Breast epithelium (tissue), 3 donors: ENCODE results near the gene DKK3.

Source experiments
- POLR2A ChIP-seq: fragments of 450-650 bp; IDR thresholded peaks from one replicate; pipeline ENCODE4 v1.6.1; 2016; ENCODE audit warnings: antibody characterized with exemption, mild to moderate bottlenecking, moderate library complexity
- POLR2AphosphoS5 ChIP-seq, 3 donors: sonication (generic); formaldehyde crosslinking; IDR thresholded peaks; one replicate each; pipeline ENCODE4 v1.6.1; 2017; ENCODE audit warnings: antibody characterized with exemption in 3 of 3
- TF ChIP-seq, protein P1 (sequence below), 3 donors: fragments of 450-650 bp; IDR thresholded peaks; one replicate each; pipeline ENCODE4 v1.5.1; 2016 to 2017; ENCODE audit warnings: antibody characterized with exemption in 3 of 3, mild to moderate bottlenecking in 3 of 3, moderate library complexity in 3 of 3

DNA sequence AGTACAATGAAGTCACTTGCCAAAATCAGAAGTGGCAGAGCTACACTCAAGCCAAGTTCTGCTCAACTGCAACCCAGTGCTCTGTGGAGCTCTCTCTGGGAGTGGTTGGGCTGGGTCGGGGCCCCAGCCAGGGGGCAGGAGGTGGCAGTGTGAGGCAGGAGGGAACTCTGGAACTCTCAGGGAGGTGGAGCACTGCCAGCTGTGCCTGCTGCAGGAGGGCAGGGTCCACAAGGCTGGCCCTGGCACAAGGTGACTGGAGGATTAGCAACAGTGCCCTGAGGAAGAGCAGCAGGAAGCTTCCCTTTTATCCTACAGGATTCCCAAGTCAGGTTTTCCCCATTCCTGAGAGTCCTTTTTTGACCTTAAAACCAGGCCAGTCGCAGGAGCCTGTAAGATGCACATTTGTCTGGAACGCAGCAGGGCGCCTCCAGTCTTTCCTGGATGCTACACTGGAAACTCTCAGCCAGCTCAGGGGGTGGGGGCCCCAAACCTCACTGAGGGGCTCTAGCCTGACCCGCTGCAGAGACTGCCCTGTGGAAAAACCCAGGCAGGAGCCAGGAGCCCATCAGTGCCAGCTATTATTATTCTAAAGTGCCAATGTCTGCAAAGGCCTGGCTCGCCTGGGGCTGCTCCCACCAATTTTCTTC lies 31.8 kb downstream of the DKK3 start:
- TF ChIP-seq, protein P1, sequence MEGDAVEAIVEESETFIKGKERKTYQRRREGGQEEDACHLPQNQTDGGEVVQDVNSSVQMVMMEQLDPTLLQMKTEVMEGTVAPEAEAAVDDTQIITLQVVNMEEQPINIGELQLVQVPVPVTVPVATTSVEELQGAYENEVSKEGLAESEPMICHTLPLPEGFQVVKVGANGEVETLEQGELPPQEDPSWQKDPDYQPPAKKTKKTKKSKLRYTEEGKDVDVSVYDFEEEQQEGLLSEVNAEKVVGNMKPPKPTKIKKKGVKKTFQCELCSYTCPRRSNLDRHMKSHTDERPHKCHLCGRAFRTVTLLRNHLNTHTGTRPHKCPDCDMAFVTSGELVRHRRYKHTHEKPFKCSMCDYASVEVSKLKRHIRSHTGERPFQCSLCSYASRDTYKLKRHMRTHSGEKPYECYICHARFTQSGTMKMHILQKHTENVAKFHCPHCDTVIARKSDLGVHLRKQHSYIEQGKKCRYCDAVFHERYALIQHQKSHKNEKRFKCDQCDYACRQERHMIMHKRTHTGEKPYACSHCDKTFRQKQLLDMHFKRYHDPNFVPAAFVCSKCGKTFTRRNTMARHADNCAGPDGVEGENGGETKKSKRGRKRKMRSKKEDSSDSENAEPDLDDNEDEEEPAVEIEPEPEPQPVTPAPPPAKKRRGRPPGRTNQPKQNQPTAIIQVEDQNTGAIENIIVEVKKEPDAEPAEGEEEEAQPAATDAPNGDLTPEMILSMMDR (IDR thresholded peaks at IDR 0.05), result no peak
- TF ChIP-seq POLR2A (no peak), POLR2AphosphoS5 (IDR thresholded peaks at IDR 0.05) (no peak)
